Endothelial cell of umbilical vein (primary cell): Measurements from ENCODE around the gene STRN3. TPM values are rescaled to one million over a fixed set of nuclear protein-coding genes. Genes with fewer than 3 reads are reported as not detected.

Experiments used
- BruUV-seq: library from RNA; stranded (reverse); fragments of 400-500 nt; replicated peaks from 2 replicates; lab custom pipeline; 2021; lab: Mats Ljungman, UMichigan
- CTCF ChIA-PET: fragments of 300-600, 350-600 bp; sonication (Branson Sonifier 250); formaldehyde crosslinking; loops from one replicate; lab custom pipeline; 2021; ENCODE audit warnings: antibody characterized with exemption, inconsistent platforms; lab: Charles Lee
- POLR2A ChIA-PET: fragments of 300-600, 350-600 bp; sonication (Branson Sonifier 250); formaldehyde crosslinking; loops from one replicate; lab custom pipeline; 2021; ENCODE audit warnings: antibody characterized with exemption, inconsistent platforms; lab: Charles Lee
- DNase-seq: peaks from one replicate; pipeline ENCODE4 v3.0.0-alpha.2; 2011; ENCODE audit warnings: low read depth, low spot score
- FAIRE-seq: peaks from 2 replicates; lab custom pipeline; 2011; peaks lifted over from hg19 to GRCh38; lab: Jason Lieb, UNC
- H2AFZ ChIP-seq: 2 replicates; pipeline ENCODE4 v1.6.0; 2012; ENCODE audit warnings: low read depth, low read length, control low read depth, inconsistent platforms
- H3K27ac ChIP-seq: 2 replicates; pipeline ENCODE4 v1.5.1; 2011; ENCODE audit warnings: low read depth, mild to moderate bottlenecking, control low read depth, low read length, moderate library complexity; ENCODE audit not compliant: insufficient read depth
- H3K27me3 ChIP-seq, 2 experiments: 2 replicates each; pipeline versions ENCODE4 v1.6.0 to v1.6.1; 2011; ENCODE audit warnings: low read length in 2 of 2, mixed read lengths in 1 of 2; ENCODE audit not compliant: control insufficient read depth in 2 of 2, insufficient read depth in 2 of 2
- H3K36me3 ChIP-seq, 2 experiments: 2 replicates in 1 of 2; 3 replicates in 1 of 2; pipeline ENCODE4 v1.5.1; 2011; ENCODE audit warnings: low read length in 2 of 2, mild to moderate bottlenecking in 1 of 2, moderate library complexity in 1 of 2; ENCODE audit not compliant: control insufficient read depth in 2 of 2, insufficient read depth in 2 of 2; ENCODE audit errors: extremely low read depth in 1 of 2
- H3K4me1 ChIP-seq: 3 replicates; pipeline ENCODE4 v1.5.1; 2011; ENCODE audit warnings: mild to moderate bottlenecking, low read length; ENCODE audit not compliant: control insufficient read depth, insufficient read depth; ENCODE audit errors: extremely low read depth
- H3K4me2 ChIP-seq: 2 replicates; pipeline ENCODE4 v1.6.1; 2011; ENCODE audit warnings: low read length, control low read depth, mixed read lengths; ENCODE audit not compliant: insufficient read depth
- H3K4me3 ChIP-seq, 3 experiments: fragments of 200-600 bp in 1 of 3; sonication (generic), shearing (Covaris generic) in 1 of 3; replicated peaks in 1 of 3; 2 replicates each; pipeline ENCODE4 v1.5.1; 2011 to 2016; ENCODE audit warnings: control low read depth in 3 of 3, low read length in 3 of 3, mild to moderate bottlenecking in 2 of 3, inconsistent platforms in 1 of 3, low read depth in 1 of 3, moderate library complexity in 1 of 3; ENCODE audit not compliant: insufficient read depth in 1 of 3
- H3K79me2 ChIP-seq: 2 replicates; pipeline ENCODE4 v1.6.0; 2012; ENCODE audit warnings: low read length, inconsistent platforms; ENCODE audit not compliant: control insufficient read depth, insufficient read depth
- H3K9ac ChIP-seq: replicated peaks from 2 replicates; pipeline ENCODE3; 2011; ENCODE audit warnings: low read length, control low read depth; ENCODE audit not compliant: insufficient read depth; ENCODE audit errors: extremely low read depth
- H3K9me1 ChIP-seq: replicated peaks from 3 replicates; pipeline ENCODE4 v1.6.0; 2011; ENCODE audit warnings: mild to moderate bottlenecking, low read length; ENCODE audit not compliant: control insufficient read depth, insufficient read depth; ENCODE audit errors: extremely low read depth
- H3K9me3 ChIP-seq: replicated peaks from 2 replicates; pipeline ENCODE4 v1.5.1; 2012; ENCODE audit warnings: low read length, inconsistent platforms; ENCODE audit not compliant: control insufficient read depth, insufficient read depth
- H4K20me1 ChIP-seq: replicated peaks from 2 replicates; pipeline ENCODE3; 2011; ENCODE audit warnings: mild to moderate bottlenecking, low read length; ENCODE audit not compliant: control insufficient read depth, insufficient read depth; ENCODE audit errors: extremely low read depth
- EZH2 ChIP-seq: IDR thresholded peaks from 2 replicates; pipeline ENCODE4 v1.6.1; 2012; ENCODE audit warnings: borderline replicate concordance, low read depth, mild to moderate bottlenecking, moderate library complexity, low read length, inconsistent platforms; ENCODE audit not compliant: severe bottlenecking
- FOS ChIP-seq: IDR thresholded peaks from 2 replicates; pipeline ENCODE4 v1.6.1; 2011; ENCODE audit warnings: mild to moderate bottlenecking, low read length, moderate library complexity, borderline replicate concordance; ENCODE audit not compliant: insufficient read depth
- GATA2 ChIP-seq: IDR thresholded peaks from 2 replicates; pipeline ENCODE4 v1.7.0; 2011; ENCODE audit warnings: low read depth, mild to moderate bottlenecking, moderate library complexity, mixed read lengths, low read length; ENCODE audit not compliant: insufficient read length, insufficient read depth
- JUN ChIP-seq: IDR thresholded peaks from 2 replicates; pipeline ENCODE4 v1.6.1; 2011; ENCODE audit warnings: borderline replicate concordance, low read depth; ENCODE audit not compliant: insufficient read length, insufficient read depth
- MYC ChIP-seq: IDR thresholded peaks from one replicate; pipeline ENCODE4 v1.6.1; 2011; ENCODE audit warnings: mild to moderate bottlenecking, low read depth, low read length
- POLR2A ChIP-seq: IDR thresholded peaks from 2 replicates; pipeline ENCODE4 v1.6.1; 2012; ENCODE audit warnings: low read depth, mild to moderate bottlenecking, control low read depth, low read length
- POLR2AphosphoS5 ChIP-seq: IDR thresholded peaks from 2 replicates; pipeline ENCODE4 v1.6.1; 2012; ENCODE audit warnings: low read depth, mild to moderate bottlenecking, control low read depth, low read length, moderate library complexity; ENCODE audit not compliant: insufficient read depth
- dilution Hi-C: fragments of 300-500 bp; cut with MboI; formaldehyde crosslinking; loops from one replicate; pipeline ENCODE4 v1.15.0; 2019; ENCODE audit warnings: low sequenced_read_pairs; ENCODE audit not compliant: extremely low pct_ligation_motif_present
- intact Hi-C: fragments of 100-400 bp; cut with micrococcal nuclease; formaldehyde crosslinking; loops from one replicate; pipeline ENCODE4 v1.10.0; 2022
- polyA plus RNA-seq, 4 experiments: library from polyadenylated mRNA; depleted of rRNA in 3 of 4; stranded (reverse) in 3 of 4; unstranded in 1 of 4; fragments of >200 nt; gene quantifications; 2 replicates each; pipeline versions ENCODE4 v1.2.1 to v1.2.3, GENCODE V29; 2011 to 2012; ENCODE audit warnings: missing spikeins in 1 of 4
- total RNA-seq: library from RNA; stranded (reverse); gene quantifications from 2 replicates; pipeline ENCODE4 v1.2.3, GENCODE V29; 2021
- TF ChIP-seq, protein P1 (sequence below): IDR thresholded peaks from 2 replicates; pipeline ENCODE4 v1.6.1; 2011; ENCODE audit not compliant: insufficient read depth, insufficient read length
- TF ChIP-seq, protein P2 (sequence below), 2 donors: IDR thresholded peaks; 1 replicate in 1 of 2; 2 replicates in 1 of 2; pipeline ENCODE4 v1.5.1; 2011; ENCODE audit warnings: low read length in 2 of 2, mild to moderate bottlenecking in 2 of 2, moderate library complexity in 2 of 2, control low read depth in 1 of 2, inconsistent platforms in 1 of 2, low read depth in 1 of 2; ENCODE audit not compliant: insufficient read depth in 1 of 2; ENCODE audit errors: extremely low read depth in 1 of 2

STRN3 gene
- total and polyA plus RNA-seq, 2 donors (not counting 3 experiments of a cell fraction or from before 2014, with no cell fraction given): 8.4 to 35.1 TPM

DNA sequence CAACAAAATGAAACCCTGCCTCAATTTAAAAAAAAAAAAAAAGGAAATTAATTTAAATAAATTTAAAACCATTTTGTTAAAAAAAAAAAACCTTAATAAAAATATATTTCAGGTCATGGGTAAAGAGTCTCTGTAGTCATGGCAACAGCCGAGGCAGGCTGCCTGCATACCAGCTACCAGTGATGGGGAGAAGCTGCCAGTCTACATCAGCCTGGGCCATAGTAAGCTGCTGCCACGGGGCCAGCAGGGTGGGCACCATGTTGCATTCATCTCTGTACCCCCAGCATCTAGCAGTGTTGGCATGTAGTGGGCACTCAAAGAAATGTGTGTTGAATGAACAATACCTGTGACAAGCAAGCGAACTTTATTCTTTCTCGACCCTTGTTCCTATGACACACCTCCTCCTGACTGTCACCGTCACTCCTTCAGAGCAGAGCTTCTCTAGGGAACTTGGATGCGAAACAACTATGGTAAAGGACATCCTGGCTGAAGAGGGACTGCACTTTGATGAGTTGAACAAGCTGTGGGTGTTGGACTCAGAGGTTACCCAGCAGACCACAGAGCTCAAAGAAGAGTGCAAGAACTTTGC, 8.0 kb downstream of the STRN3 start:
- H4K20me1 ChIP-seq: peaks cover 9% of the 10 kb centered on the region
- H3K4me1 ChIP-seq: no peaks in the 10 kb centered on the region
- dilution Hi-C loops: no loop called here
- intact Hi-C loops: no loop called here
- BruUV-seq: no TSS peak
- H3K4me3 ChIP-seq: no peak overlapping the region
- CTCF ChIA-PET: interaction anchor here (2.0 kb wide), 1 partner anchor 23 kb away, joined by 4 read pairs; no protein-coding TSS in a partner anchor
- H3K4me2 ChIP-seq: no peak overlapping the region
- no peak overlapping the region for H3K9ac ChIP-seq
- DNase-seq (no peak), FAIRE-seq (no peak)
- H3K9me3 ChIP-seq: no peaks in the 10 kb centered on the region
- H3K36me3 ChIP-seq: no peaks in the 10 kb centered on the region
- no peak overlapping the region for H2AFZ ChIP-seq
- no peak overlapping the region for H3K27ac ChIP-seq
- H3K79me2 ChIP-seq: peaks cover 89% of the 10 kb centered on the region
- H3K9me1 ChIP-seq: no peaks in the 10 kb centered on the region
- H3K27me3 ChIP-seq: no peaks in the 10 kb centered on the region
- POLR2A ChIA-PET: no interaction called here
- TF ChIP-seq, protein P1, sequence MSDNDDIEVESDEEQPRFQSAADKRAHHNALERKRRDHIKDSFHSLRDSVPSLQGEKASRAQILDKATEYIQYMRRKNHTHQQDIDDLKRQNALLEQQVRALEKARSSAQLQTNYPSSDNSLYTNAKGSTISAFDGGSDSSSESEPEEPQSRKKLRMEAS: no peak
- TF ChIP-seq MYC (no peak), JUN (no peak), FOS (no peak), GATA2 (no peak), EZH2 (no peak), POLR2AphosphoS5 (no peak), POLR2A (no peak)
- TF ChIP-seq, protein P2, sequence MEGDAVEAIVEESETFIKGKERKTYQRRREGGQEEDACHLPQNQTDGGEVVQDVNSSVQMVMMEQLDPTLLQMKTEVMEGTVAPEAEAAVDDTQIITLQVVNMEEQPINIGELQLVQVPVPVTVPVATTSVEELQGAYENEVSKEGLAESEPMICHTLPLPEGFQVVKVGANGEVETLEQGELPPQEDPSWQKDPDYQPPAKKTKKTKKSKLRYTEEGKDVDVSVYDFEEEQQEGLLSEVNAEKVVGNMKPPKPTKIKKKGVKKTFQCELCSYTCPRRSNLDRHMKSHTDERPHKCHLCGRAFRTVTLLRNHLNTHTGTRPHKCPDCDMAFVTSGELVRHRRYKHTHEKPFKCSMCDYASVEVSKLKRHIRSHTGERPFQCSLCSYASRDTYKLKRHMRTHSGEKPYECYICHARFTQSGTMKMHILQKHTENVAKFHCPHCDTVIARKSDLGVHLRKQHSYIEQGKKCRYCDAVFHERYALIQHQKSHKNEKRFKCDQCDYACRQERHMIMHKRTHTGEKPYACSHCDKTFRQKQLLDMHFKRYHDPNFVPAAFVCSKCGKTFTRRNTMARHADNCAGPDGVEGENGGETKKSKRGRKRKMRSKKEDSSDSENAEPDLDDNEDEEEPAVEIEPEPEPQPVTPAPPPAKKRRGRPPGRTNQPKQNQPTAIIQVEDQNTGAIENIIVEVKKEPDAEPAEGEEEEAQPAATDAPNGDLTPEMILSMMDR (IDR thresholded peaks at IDR 0.05; ENCODE audit: extremely low read depth in 1 of 2, insufficient read depth in 1 of 2, low read depth in 1 of 2, low read length in 2 of 2): no peak
